NCI-H774 (cell line): ENCODE data around the gene LINGO1.

Source experiments
- DNase-seq: peaks from one replicate; lab custom pipeline; 2025; lab: John Stamatoyannopoulos, UW

LINGO1 gene

GRCh38 chr15:77632534-77633133, at the start of gene LINGO1:
Gene LINGO1 (minus strand): TSS chr15:77632912. CDS start chr15:77632315, 597 bp downstream.
- no peak for DNase-seq

DNA sequence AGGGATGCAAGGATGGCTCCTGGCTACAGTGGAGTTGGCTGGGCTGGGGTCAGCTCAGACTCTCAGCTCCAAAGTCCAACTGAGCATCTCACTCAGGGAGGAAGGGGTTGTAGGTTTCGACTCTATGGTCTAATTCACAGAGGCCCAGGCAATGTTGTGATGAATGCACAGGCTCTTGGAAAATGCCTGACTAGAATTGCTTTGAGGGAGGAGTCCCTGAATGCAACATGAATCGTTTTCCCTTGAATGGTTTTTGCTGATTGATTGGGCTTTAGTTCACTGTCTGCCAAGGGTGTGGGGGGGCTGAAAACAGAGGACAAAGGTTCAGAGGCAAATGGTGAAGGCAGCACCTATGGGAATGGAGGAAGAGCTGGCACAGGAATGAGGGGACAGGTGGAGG, 48.6 kb upstream of the LINGO1 start:
- DNase-seq, result no peak

- no peak for DNase-seq
These were observed 44.1 kb upstream of the LINGO1 start for GRCh38 chr15:77676569-77677375.

DNA sequence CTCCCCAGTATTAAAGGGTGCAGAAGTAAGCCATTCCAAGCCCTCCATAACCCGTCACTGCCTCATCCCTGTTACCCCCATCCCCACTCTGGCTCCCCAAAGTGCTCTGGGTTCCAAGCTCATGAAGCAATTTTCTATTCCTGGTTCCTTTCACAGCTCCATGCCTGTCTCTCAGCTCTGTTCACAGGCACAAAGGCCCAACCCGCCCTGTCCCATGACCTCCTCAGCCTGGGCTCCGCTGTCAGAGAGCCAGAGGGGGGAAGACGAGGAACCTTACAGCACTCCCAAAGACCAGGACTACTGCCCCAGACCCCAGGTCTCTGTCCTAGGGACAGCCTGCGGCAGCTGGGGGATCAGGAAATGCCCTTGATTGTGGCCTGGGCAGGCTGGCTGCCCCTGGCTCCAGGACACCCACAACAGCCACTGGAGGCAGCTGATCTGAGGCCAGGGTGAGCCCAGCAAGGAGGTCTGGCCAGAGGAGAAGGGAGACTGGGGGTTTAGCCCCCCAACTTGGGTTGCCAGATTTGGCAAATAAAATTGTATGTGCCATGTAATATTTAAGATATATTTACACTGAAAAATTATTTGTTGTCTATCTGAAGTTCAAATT, 43.2 kb upstream of the LINGO1 start:
- DNase-seq, result no peak

DNA sequence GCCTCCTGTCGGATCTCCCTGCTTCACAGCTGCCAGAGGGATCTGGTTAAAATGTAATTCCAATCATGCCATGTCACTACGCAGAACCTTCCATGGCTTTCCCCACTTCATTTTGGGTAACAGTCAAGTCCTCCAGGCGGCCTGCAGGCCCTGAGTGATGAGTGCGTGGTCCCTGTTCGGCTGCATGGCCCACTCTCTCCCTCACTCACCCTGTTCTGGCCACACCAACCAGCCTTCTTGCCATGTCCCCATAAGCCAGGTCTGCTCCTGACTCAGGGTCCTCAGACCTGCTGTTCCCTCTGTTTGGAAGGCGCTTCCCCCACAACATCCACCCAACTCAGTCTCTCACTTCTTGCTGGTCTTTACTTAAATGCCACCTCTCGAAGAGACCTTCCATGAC, 41.6 kb upstream of the LINGO1 start:
- no peak for DNase-seq

DNA sequence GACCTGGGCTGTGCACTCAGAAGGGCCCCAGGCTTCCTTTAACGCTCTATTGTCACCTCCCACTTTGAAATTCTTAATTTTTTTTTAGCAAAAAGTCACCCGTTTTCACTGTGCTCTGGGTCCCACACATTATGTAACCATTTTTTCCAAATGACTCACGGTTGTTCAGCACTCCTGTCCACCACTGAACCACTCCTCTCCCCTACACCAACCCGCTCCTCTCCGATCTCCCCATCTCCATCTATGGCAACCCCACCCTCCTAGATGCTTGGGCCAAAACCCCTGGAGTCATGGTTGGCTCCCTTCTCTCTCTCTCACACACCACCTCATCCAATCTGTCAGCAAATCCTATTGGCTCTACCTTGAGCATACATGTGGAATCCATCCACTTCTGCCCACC, 41.2 kb upstream of the LINGO1 start:
- no peak for DNase-seq

GRCh38 chr15:77672135-77672534, 39.4 kb upstream of the LINGO1 start:
- no peak for DNase-seq

DNA sequence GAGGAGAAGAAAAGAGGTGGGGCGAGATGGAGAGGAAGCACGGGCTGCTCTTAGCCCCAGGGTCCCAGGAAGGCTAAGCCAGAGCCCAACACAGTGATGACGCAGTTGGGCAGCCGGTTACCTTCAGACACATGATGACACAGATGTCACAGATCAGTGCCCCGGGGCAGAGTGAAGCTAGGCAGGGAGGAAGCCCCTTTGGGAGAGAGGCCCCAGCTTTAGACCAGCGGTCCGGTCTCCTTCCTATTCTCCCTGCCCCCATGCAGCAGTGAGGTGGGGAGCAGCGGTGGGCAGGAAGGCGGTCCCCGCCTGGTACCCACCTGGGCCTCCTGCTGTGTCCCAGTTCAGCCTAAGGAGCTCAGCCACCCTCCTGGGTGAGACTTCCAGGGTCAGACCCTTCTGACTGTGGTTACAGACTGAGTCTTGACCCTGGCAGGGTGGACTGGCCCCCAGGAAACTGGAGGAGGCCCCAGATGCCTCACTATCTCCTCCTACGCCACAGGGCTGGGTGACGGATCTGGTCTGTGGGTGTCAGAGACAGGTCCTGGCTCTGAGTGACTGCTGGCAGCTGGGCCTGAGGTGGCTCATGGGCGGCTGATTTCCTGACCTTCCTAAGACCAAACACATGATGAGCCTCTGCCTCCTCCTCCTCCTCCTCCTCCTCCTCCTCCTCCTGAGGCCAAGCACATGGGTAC, 38.8 kb upstream of the LINGO1 start:
- DNase-seq, result no peak

GRCh38 chr15:77670558-77671361, 38.0 kb upstream of the LINGO1 start:
- no peak for DNase-seq

DNA sequence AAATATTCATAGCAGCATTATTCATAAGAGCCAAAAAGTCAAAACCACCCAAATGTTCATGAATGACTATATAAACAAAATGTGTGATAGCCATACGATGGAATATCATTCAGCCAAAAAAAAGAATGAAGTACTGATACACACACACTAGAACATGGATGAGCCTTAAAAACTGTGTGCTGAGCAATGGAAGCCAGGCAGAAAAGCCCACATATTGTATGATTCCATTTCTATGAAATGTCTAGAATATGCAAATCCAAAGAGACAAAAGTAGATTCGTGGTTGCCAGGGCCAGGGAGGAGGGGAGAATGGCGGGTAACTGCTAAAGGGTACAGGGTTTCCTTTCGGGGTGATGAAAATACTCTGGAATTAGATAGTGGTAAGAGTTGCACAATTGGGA, 37.2 kb upstream of the LINGO1 start:
- DNase-seq, result no peak

- no peak for DNase-seq
These were observed 34.9 kb upstream of the LINGO1 start for GRCh38 chr15:77667338-77668234.

DNA sequence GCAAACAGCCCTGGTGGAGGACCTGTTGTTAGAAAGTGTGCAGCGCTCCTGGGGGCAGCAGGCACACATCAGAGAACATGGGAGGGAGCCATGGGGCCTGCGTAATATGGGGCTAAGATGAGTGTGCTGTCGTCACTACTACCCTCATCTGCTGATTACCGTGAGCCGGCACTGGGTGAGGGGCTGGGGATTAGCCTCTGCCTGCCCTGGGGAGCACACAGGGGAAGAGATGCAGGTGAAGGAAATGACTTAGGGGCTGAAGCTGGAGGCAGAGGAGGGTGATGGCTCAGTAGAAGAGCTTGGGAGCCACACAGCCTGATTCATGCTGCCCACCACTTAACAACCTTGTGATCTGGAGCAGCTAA, 33.6 kb upstream of the LINGO1 start:
- DNase-seq, result no peak

DNA sequence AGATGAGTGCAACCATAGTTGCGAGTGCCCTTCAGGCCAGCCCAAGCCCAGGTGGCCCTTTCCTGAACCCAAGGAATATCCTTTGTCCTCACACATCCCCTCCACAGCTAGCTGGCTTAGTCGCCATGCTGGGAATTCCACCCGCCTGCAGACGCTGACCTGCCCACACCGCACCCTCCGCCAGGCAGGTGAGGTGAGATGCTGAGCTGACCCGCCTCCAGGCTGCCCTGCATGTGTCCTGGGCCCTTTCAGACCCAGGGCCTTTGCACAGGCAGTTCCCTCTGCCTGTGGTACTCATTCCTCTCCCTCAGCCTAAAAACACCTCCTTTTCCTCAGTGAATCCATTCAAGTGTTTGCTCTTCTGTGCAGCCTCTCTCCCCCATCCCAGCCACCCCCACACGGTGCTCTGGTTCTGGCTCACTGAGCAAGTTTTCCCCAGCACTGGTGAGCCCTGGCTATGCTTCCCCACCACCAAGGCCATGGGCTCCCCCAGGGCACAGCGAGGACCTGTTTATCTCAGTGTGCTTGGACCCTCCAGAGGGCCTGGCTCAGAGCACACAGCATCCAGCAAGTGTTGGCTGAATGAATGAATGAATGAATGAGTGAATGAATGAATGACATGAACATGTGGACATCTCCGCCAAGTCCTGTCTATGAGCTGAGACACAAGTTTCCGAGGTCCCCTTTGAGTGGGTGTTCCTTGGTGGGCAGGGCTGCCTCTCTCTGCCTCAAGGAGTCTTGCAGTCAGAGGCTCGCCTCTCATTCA, 33.0 kb upstream of the LINGO1 start:
- no peak for DNase-seq

GRCh38 chr15:77664428-77664827, 31.7 kb upstream of the LINGO1 start:
- no peak for DNase-seq

DNA sequence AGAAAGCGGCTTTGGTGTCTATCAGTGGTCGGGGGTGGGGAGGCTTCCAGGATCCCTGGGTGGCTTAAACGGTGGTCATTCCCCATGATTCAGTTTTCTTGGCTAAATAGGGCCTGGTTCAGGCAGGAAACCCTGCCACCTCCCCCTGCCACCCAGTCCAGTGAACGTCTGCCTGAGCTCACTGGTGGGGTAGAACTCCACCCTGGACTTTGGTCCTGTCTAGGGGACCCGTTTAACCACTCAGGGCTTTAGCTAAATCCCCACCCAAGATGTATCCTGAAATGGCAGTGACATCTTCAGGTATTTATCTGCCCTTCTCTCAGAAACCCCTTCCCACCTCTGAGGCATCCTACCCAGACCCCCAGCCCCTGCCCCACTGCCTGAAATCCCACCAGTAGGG, 30.5 kb upstream of the LINGO1 start:
- no peak for DNase-seq

GRCh38 chr15:77659350-77660321, 26.9 kb upstream of the LINGO1 start:
- DNase-seq, result peak; percentile 30

- DNase-seq, result no peak
These were observed 25.6 kb upstream of the LINGO1 start for GRCh38 chr15:77658304-77658703.

DNA sequence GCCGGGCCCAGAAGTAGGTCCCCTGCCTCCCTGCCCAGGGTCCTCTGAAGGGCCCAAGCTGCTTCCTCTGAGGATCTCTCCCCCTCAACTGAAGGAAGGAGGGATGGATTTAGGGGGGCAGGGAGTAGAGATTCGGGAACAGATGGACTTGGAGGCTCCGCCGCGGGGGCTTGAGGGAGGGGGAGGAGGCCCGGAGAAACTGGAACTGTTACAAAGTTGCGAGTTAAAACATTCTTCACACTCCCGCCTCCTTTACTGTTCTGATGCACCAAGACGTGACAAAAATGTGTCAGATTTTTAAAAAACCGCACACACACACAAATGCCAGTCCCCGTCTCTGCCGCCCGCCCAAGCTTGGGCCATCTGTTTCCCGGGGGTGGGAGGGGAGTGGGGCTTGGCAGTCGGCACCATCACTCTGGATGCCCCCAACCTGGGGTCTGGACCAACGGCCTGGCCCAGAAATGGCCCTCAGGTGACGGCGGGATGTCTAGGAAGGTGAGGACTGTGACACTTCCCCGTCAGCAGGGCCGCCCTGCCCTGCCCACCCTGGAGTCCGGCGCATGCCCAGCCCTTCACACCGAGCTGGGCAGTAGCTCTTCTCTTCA, 25.0 kb upstream of the LINGO1 start:
- DNase-seq, result no peak

- DNase-seq, result no peak
These were observed 23.6 kb upstream of the LINGO1 start for GRCh38 chr15:77656294-77656693.
